ENCODE data around the gene PTPRK.
"Not testable (repeated sequence)": the region's sequence is repeated elsewhere in the genome, so short reads cannot be mapped to it uniquely, and the experiment has no call there.

Gene PTPRK

GRCh38 chr6:128438393-128438792 is 82.0 kb downstream of the PTPRK start:
- H3K27ac ChIP-seq, result no peak overlapping the region
- TF ChIP-seq CTCF (conservative IDR thresholded peaks at IDR 0.05), result no peak

GRCh38 chr6:128437685-128438084 is 82.7 kb downstream of the PTPRK start:
- H3K27ac ChIP-seq, result no peak overlapping the region

DNA sequence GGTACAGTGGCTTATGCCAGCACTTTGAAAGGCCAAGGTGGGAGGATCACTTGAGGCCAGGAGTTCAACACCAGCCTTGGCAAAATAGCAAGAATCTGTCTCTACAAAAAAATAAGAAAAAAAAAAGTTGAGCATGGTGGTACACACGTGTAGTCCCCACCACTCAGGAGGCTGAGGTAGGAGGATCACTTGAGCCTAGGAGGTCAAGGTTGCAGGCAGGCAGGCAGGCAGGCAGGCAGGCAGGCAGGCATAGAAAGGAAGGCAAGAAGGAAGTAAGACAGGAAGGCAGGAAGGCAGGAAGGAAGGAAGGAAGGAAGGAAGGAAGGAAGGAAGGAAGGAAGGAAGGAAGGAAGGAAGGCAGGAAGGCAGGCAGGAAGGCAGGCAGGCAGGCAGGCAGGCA is 85.6 kb downstream of the PTPRK start:
- H3K27ac ChIP-seq, result not testable (repeated sequence)

More at GRCh38 chr6:128437685-128438084, 82.7 kb downstream of the PTPRK start:
- TF ChIP-seq CTCF (conservative IDR thresholded peaks at IDR 0.05), result no peak

DNA sequence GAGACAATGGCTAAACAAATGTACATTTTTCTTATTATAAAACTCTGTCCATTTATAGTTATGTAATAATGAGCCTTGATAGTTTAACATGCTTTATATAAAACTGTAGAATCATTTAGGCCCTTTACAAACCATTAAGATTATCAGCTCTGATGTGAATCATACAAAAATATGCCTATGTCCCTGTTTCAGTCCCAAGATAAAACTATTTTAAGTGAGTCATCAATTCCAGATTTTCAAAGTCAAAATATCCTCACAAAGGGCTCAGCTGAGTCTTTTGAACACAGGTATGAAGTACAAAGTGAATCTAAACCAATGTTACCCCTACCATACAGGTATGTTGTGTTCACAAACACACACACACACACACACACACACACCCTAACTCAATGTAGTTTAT is 88.0 kb downstream of the PTPRK start:
- no peak overlapping the region for H3K27ac ChIP-seq
- no peak for TF ChIP-seq CTCF (conservative IDR thresholded peaks at IDR 0.05)

GRCh38 chr6:128427139-128427538 is 93.3 kb downstream of the PTPRK start:
- H3K27ac ChIP-seq, result no peak overlapping the region
- no peak for TF ChIP-seq CTCF (conservative IDR thresholded peaks at IDR 0.05)

DNA sequence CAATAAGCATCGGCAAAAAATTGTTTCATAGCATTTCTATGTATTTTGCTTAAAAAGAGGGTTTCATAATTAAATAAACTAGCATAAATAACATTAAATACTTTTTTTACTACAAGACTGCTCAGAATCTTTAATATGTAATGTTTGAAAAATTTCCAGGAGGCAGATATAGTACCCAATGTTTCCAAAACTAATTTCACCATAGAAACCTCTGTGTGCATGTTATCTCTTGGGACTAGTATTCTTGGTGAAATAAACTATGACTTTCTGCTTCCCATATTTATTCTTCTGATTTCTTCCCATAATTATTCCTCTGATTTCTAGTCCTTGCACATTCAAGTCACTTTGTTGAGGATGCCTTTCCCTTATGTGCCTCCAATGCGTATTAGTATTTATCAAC is 94.5 kb downstream of the PTPRK start:
- no peak for TF ChIP-seq CTCF (conservative IDR thresholded peaks at IDR 0.05)
- H3K27ac ChIP-seq, result no peak overlapping the region

- no peak for TF ChIP-seq CTCF (conservative IDR thresholded peaks at IDR 0.05)
- H3K27ac ChIP-seq, result no peak overlapping the region
These were observed 97.5 kb downstream of the PTPRK start for GRCh38 chr6:128422871-128423270.

DNA sequence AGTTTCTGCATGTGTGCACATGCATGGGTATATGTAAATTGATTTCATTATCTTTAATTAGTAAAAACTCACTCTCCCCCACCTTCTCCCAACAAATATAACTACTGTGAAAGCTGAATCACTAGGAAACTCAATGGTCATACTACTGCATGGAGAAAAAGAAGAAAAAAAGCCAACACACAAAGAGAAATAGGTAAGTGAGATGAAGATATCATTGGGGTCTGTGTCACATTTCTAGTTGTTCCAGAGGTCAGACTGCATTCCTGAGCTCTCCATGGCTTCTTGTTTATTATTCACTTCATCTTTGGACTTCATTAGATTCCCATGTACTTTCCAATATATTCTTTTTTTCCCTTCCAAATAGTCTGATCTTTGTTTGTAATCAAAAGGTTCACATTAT is 98.2 kb downstream of the PTPRK start:
- TF ChIP-seq CTCF (conservative IDR thresholded peaks at IDR 0.05), result no peak
- H3K27ac ChIP-seq, result no peak overlapping the region

Measured in VCaP (cell line).